A673 (cell line): ENCODE results near the gene ANO4.

Experiments used
- EZH2 ChIP-seq: fragments of 200-600 bp; sonication (generic); IDR thresholded peaks from 2 replicates; pipeline ENCODE4 v1.6.1; 2017; ENCODE audit warnings: borderline replicate concordance, low read depth, mild to moderate bottlenecking, mixed read lengths, antibody characterized with exemption, low read length; ENCODE audit not compliant: poor library complexity, severe bottlenecking
- TF ChIP-seq, protein P1 (sequence below): fragments of 300-800, 200-600 bp; sonication (generic); conservative IDR thresholded peaks from 2 replicates; pipeline ENCODE4 v1.5.1; 2017; ENCODE audit warnings: low read depth, mild to moderate bottlenecking, antibody characterized with exemption, low read length, moderate library complexity, mixed read lengths

DNA sequence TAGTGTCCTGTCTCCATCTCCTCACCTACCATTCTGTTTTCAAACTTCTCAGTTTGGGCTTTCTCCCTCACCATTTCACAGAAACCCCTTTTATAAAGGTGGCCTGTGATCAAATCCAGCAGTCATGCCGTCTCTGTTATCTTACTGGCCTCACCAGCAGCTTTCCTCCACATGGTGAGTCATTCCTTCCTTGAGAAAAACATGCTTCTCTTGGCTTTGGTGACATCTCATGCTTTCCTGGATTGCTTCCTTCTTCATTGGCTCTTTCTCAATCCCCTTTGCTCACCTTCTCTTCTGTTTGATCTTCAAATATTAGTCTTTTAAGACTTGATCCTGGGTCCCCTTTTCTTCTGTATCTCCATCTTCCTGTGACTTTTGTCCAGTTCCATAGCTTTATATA lies 164.9 kb downstream of the ANO4 start:
- TF ChIP-seq, protein P1, sequence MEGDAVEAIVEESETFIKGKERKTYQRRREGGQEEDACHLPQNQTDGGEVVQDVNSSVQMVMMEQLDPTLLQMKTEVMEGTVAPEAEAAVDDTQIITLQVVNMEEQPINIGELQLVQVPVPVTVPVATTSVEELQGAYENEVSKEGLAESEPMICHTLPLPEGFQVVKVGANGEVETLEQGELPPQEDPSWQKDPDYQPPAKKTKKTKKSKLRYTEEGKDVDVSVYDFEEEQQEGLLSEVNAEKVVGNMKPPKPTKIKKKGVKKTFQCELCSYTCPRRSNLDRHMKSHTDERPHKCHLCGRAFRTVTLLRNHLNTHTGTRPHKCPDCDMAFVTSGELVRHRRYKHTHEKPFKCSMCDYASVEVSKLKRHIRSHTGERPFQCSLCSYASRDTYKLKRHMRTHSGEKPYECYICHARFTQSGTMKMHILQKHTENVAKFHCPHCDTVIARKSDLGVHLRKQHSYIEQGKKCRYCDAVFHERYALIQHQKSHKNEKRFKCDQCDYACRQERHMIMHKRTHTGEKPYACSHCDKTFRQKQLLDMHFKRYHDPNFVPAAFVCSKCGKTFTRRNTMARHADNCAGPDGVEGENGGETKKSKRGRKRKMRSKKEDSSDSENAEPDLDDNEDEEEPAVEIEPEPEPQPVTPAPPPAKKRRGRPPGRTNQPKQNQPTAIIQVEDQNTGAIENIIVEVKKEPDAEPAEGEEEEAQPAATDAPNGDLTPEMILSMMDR, result no peak
- no peak for TF ChIP-seq EZH2
